Stimulated activated CD4-positive, alpha-beta T cell treated with anti-CD3 and anti-CD28 coated beads, TNF-alpha, amount 100 ng/mL, for 24 hours (primary cell): Measurements from ENCODE around the gene SH2D4B.
A peak's percentile ranks its signal among the peaks of the same experiment; 100 is the strongest.

ENCODE experiments used
- DNase-seq, 3 experiments: peaks; one replicate each; pipeline ENCODE4 v3.0.0-alpha.2; 2020; ENCODE audit warnings: low read depth in 3 of 3

Gene SH2D4B

GRCh38 chr10:80537736-80538480, at the start of gene SH2D4B:
Gene SH2D4B, plus strand, starts transcription at chr10:80537902. Its CDS starts 430 bp downstream, at chr10:80538332.
- DNase-seq: no peak

GRCh38 chr10:80488539-80489066, 49.1 kb upstream of the SH2D4B start:
- DNase-seq: no peak

DNA sequence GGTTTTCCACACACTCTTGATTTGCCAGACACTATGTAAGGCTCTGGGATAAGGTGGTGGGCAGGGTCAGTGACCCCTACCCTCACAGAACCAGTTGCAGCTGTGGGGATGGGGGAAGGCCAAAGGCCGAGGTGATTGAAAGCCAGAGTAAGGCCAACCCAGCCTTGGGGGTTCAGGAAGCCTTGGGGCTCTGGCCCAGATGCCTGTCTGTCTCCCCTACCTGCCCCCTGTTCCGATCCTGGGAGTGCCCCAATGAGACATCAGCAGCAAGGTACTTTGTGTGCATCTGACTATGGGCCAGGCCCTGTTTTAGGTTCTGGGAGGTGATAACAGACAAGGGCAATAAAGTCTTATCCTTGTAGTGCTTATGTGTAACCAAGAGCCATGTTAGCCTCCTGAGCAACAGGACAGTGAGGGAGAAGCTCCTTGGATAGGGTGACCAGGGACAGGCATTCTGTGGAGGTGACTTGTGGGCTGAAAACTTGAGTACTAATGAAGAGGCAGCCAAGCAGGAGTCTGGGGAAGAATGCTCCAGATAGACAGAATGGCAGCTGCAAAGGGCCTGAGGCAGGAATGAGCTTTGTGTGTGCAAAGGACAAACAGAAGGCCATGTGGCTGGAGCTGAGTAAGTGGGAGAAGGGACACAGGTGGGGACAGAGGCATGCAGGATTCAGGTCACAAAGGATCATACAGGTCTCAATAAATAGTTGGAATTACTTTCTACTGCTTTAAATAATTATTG, 48.2 kb upstream of the SH2D4B start:
- no peak for DNase-seq

DNA sequence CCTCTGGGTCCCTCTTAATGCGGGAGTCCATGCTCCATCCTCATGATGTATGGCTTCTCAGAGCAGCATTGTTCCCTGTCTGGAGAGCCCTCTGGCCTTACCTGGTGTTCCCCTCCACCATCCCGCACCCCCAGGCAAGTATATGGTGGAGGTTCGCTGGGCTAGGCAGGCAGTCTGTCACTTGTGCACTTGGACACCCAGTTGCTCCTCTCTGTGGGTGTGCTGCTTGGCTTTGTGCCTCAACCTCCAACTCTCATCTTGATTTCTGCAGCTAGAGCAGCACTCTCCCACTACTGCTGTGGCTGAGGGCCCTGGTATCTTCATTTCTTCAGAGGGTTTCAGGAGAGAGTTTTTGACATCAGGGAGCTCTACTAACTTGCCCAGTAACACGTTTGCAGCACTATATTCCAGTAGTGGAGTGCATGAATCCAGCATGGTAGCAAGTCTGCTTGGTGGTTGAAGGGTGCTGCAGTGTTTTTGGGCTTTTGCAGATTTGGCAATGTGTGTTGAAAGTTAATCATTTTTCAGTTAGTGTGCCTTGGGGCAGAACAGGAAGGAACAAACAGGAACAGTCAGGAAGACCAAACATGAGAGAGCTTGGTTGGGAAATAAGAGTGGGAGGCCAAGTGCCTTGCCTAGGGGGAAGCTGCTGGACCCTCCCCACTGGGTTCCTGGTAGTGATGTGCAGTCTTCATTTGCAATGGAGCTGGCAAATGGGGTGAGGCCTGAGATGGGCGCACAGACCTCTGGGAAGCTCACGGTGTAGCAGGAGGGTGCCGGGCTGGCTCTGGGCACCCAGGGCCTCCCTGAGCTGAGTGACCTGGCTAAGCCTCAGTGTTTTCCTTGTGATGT, 46.2 kb upstream of the SH2D4B start:
- DNase-seq: no peak

GRCh38 chr10:80492848-80493521, 44.7 kb upstream of the SH2D4B start:
- DNase-seq: no peak

DNA sequence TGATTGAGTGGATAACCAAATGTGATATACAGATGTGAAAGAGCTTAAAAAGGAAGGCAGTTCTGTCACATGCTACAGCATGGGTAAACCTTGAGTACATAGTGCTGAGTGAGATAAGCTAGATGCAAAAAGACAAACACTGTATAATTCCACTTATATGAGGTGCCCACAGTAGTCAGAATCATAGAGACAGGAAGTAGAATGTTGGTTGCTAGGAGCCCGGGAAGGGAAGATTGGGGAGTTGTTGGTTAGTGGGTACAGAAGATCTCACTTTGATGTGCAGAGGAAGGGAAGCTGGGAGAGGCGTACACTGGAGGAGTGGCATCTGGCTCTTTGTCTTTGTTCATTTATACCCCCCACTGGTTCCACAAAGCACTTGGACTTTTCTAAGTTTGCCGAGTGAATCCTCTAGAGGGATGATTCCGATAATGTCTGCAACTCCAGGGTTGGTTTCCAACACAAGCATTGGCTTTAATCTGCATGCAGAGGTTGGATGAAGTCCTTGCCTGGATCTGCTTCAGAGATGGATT, 44.1 kb upstream of the SH2D4B start:
- no peak for DNase-seq

DNA sequence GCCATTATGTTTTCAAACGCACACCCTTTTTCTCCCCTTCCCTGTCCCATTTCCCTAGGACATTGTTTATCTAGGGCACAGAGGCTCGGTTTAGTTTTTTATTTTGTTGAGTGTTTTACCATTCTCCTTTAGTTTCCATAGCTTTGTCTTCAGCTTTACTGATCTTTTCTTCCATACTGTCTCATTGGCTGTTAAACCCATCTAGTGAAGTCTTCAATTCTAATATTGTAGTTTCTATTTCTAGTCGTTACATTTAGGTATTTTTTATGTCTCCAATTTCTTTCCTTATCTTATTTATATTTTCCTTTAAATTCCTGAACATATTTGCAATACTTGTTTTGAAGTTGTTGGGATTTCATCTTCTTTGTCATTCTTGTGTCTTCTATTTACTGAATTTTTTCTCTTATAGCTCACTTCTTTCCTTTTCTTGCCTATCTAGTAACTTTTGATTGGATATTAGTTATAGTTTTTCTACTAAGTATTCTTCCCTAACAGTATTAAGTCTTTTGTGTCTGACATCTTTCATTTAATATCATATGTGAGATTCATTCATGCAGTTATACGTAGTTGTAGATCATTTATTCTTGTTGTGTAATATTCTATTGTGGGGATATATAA, 41.0 kb upstream of the SH2D4B start:
- DNase-seq: no peak

DNA sequence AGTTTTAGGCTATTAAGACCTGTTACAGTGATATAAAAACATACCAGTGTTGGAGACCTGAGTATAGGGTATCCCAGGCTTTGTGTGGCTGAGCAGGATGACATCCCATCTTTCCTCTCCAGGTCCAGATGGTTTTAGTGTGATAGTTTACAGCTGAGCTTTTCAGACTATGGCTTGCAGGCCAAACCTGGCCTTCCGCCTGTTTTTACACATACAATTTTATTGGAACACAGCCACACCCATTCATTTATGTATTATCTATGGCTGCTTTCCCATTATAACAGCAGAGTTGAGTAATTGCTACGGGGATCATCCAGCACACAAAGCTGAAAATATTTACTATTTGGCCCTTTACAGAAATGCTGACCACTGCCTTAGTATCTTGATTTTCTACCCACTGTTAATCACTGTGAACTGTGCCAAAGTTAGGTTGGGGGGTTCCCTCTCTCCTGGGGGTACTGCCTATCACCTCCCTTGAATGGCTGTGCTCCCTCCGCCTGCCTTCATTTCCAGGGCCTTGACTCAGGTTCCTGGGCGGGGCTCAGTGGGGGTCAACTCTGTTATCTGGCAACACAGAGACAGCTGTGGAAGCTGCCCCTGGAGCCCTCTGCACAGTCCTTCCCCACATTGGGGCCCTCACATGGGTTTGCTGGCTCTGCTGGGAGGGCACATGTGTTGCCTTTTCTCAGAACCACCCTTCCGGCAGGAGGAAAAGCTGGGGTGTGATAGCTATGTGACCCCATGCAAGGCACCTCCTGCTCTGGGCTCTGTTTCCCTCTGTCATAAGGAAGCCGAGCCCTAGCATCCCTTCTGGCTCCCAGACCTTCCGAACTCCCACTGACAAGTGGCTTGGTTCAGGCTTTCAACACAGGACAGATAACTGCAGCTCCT, 40.3 kb upstream of the SH2D4B start:
- no peak for DNase-seq

DNA sequence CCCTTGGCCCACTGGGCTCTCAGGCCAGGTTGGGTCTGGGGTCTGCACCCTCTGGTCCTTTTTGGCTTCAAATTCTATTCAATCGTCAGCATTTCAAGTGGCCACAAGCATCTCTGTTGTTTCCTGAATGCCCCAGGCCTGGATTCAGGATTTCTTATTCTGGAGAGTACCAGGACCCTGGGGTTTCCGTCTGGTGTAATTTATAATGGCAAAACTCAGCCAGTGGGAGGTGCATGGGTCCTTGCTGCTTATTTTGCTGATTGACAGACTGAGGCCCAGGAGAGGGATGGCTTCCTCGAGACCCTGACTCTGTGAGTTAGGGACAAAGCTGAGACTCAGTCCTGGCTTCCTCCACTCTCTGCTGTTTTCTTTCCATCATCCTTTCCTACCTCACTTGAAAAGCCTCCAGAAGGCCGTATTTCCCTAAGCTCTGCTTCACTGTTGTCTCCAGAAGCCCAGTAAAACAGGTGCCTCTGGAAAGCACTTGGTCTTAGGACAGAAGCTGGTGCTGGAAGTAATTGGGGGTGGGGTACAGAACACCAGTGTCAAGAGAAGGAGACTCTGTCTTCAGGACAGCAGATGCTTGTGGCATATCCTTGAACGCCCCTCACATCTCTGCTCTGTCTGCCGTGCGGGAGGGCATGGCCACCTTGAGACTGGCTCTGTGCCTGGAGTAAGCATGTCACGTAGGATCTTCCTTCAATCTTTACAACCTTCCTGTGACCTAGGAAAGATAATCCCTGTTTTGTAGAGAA, 39.4 kb upstream of the SH2D4B start:
- DNase-seq: no peak

DNA sequence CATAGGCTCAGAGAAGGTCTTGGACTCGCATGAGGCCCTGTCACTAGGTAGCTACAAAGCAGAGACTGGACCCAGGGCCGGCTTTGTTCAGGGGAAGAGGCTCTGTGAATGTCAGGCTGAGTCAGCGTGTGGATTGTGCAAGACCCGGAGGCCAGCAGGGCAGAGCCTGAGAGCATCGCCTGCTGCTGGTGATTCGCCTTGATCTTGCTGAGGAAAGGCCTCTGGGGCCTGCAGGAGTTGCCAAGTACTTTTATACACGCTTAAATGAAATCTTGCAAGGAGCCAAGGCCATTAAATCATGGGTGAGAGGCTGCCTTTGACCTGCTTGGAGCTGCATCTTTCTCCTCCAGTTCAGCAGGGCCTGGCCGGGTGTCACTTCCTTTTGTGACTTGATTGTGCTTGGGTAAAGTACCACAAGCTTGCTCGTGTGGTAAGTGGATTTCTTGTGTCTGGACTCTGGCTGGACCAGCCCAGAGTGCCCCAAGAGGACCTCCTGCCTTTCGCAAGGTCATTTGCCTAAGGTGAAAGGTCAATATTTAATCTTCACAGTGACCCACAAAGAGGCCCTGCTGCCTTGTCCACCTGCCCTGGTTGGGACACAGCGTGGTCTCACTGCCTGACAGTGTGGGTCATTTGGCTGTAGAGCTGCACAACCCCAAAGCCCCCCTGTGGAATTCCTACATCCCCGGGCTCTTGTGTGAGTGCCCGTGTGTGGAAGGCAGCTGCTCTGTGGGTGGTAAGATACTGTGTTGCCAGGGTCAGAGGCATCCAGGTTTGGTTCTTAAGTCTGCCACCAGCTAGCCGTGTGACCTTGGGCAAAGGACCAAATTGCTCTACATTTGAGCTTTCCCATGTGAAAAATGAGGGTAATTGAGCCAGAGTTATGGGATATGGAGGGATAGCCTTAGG, 38.6 kb upstream of the SH2D4B start:
- DNase-seq: peak; percentile 42 to 71 (median 53)

GRCh38 chr10:80500572-80501380, 36.9 kb upstream of the SH2D4B start:
- DNase-seq: peak in 2 of 3 experiments; percentile 30 to 51

DNA sequence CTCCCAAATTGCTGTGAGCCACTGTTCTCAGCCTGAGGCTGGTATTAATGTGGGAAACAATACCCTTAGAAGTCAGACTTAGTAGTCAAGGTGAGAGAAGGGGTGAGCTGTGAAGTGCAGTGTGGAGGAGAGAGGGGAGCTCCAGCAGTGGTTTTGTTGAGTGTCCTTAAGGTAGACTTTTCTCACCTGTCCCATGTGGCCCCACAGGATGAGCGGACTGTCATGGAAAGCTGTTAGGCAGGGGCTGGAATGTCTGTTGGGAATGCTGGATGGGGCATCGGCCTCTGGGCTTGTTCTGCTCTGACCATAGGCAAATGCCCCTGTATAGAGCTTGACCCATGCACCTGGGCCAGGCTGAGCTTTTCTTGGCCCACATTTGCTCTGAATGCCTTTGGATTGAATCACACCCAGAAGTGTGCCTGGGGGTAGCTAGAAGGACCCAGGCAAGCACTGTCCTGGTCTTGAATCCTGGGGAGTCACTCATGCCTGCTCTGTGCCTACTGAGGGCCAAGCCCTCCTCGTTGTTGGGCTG, 36.3 kb upstream of the SH2D4B start:
- no peak for DNase-seq

GRCh38 chr10:80501913-80502521, 35.7 kb upstream of the SH2D4B start:
- DNase-seq: no peak

- no peak for DNase-seq
Measured at GRCh38 chr10:80502621-80503583, 34.8 kb upstream of the SH2D4B start.

DNA sequence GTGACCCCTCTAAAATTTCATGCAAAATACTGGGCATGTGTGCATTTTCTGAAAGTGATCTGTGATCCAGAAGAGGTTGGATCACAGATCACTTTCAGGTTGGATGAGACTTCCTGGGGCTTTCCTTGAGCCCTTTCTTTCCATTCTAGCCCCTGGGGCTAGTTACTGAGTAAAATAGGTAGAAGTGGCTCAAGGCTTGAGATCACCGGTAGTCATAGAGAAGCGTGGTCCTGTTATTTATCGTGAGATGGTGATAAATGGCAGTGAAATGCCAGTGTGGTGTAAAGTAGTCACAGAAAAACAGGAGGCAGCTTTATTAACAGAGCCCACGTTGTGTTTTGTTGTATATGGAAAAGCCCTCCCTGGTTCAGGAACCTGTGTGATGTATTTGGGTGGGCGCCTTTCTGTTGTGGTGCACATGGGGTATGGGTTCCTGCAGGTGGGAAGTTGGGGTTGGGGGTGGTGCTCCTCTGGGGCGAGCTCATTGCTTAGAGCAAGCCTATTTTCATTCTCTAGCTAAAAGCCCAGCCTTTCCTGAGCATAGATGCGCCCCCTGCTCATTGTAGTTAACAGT, 34.0 kb upstream of the SH2D4B start:
- DNase-seq: no peak
